Measurements from ENCODE around the gene CCDC47. TPM values are rescaled to one million over a fixed set of nuclear protein-coding genes. Genes with fewer than 3 reads are reported as not detected.

The CCDC47 gene
- total and polyA plus RNA-seq, 2 experiments from 2014 or later: 38.5 to 61.9 TPM

DNA sequence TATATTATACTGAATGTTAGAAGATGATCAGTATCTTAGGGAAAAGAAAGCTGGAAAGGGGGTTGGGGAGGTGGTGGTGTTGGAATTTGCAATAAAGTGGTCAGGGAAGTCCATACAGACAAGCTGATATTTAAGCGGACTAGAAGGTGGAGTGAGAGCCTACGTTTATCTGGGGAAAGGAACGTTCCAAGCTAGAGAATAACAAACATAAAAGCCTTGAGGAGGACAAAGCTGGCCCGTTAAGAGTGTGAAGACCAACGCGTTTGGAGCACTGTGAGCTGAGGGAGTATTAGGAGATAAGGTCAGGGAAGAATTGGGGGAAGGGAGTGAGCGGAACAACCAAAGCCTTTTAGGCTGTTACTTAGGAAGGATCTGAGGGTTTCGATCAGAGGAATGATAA, 2.0 kb upstream of the CCDC47 start:
- Histone ChIP-seq H3F3A (replicated peaks; ENCODE audit: low read depth) (no peaks in the 10 kb centered on the region; the same call in 1 of the 2 replicates), H3K9me2 (ENCODE audit: insufficient read depth) (no peaks in the 10 kb centered on the region), H3K36me3 (ENCODE audit: insufficient read depth) (peaks cover 12% of the 10 kb centered on the region; the same call in 1 of the 2 replicates), H3K79me2 (replicated peaks; ENCODE audit: insufficient read depth) (peaks cover 90% of the 10 kb centered on the region), H3K4me2 (peak overlapping the region; percentile 96), H4K20me1 (replicated peaks; ENCODE audit: insufficient read depth) (peaks cover 66% of the 10 kb centered on the region), H3K4me1 (ENCODE audit: insufficient read depth) (peaks cover 22% of the 10 kb centered on the region), H3K27me3 (ENCODE audit: insufficient read depth) (no peaks in the 10 kb centered on the region), H2AFZ (no peak overlapping the region), H3K4me3 (peak overlapping the region; percentile 99), H3K27ac (ENCODE audit: low read depth) (peak overlapping the region; percentile 98)
- Mint-ChIP-seq H3K27me3 (ENCODE audit: insufficient read depth, low read depth, poor library complexity) (peaks cover 14% of the 10 kb centered on the region), H3K27ac (0 out of 2 replicates have a peak overlapping the region, but pooled peaks have one; percentile 2), H3K9me3 (no peaks in the 10 kb centered on the region; the same call in 2 of the 3 replicates), H3K36me3 (ENCODE audit: low read depth) (peaks cover 48% of the 10 kb centered on the region), H3K4me1 (peaks cover 22% of the 10 kb centered on the region), H3K4me3 (peak overlapping the region; percentile 95)
- DNase-seq (ENCODE audit: low spot score) (peak; percentile 5), ATAC-seq (no peak)
- TF ChIP-seq, protein P1, sequence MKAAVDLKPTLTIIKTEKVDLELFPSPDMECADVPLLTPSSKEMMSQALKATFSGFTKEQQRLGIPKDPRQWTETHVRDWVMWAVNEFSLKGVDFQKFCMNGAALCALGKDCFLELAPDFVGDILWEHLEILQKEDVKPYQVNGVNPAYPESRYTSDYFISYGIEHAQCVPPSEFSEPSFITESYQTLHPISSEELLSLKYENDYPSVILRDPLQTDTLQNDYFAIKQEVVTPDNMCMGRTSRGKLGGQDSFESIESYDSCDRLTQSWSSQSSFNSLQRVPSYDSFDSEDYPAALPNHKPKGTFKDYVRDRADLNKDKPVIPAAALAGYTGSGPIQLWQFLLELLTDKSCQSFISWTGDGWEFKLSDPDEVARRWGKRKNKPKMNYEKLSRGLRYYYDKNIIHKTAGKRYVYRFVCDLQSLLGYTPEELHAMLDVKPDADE (IDR thresholded peaks at IDR 0.05): no peak
- TF ChIP-seq NANOG (IDR thresholded peaks at IDR 0.05; ENCODE audit: borderline replicate concordance): no peak
- TF ChIP-seq ZNF331 (CRISPR knock-in tag; IDR thresholded peaks at IDR 0.05; ENCODE audit: low read depth): no peak
- TF ChIP-seq, protein P2, sequence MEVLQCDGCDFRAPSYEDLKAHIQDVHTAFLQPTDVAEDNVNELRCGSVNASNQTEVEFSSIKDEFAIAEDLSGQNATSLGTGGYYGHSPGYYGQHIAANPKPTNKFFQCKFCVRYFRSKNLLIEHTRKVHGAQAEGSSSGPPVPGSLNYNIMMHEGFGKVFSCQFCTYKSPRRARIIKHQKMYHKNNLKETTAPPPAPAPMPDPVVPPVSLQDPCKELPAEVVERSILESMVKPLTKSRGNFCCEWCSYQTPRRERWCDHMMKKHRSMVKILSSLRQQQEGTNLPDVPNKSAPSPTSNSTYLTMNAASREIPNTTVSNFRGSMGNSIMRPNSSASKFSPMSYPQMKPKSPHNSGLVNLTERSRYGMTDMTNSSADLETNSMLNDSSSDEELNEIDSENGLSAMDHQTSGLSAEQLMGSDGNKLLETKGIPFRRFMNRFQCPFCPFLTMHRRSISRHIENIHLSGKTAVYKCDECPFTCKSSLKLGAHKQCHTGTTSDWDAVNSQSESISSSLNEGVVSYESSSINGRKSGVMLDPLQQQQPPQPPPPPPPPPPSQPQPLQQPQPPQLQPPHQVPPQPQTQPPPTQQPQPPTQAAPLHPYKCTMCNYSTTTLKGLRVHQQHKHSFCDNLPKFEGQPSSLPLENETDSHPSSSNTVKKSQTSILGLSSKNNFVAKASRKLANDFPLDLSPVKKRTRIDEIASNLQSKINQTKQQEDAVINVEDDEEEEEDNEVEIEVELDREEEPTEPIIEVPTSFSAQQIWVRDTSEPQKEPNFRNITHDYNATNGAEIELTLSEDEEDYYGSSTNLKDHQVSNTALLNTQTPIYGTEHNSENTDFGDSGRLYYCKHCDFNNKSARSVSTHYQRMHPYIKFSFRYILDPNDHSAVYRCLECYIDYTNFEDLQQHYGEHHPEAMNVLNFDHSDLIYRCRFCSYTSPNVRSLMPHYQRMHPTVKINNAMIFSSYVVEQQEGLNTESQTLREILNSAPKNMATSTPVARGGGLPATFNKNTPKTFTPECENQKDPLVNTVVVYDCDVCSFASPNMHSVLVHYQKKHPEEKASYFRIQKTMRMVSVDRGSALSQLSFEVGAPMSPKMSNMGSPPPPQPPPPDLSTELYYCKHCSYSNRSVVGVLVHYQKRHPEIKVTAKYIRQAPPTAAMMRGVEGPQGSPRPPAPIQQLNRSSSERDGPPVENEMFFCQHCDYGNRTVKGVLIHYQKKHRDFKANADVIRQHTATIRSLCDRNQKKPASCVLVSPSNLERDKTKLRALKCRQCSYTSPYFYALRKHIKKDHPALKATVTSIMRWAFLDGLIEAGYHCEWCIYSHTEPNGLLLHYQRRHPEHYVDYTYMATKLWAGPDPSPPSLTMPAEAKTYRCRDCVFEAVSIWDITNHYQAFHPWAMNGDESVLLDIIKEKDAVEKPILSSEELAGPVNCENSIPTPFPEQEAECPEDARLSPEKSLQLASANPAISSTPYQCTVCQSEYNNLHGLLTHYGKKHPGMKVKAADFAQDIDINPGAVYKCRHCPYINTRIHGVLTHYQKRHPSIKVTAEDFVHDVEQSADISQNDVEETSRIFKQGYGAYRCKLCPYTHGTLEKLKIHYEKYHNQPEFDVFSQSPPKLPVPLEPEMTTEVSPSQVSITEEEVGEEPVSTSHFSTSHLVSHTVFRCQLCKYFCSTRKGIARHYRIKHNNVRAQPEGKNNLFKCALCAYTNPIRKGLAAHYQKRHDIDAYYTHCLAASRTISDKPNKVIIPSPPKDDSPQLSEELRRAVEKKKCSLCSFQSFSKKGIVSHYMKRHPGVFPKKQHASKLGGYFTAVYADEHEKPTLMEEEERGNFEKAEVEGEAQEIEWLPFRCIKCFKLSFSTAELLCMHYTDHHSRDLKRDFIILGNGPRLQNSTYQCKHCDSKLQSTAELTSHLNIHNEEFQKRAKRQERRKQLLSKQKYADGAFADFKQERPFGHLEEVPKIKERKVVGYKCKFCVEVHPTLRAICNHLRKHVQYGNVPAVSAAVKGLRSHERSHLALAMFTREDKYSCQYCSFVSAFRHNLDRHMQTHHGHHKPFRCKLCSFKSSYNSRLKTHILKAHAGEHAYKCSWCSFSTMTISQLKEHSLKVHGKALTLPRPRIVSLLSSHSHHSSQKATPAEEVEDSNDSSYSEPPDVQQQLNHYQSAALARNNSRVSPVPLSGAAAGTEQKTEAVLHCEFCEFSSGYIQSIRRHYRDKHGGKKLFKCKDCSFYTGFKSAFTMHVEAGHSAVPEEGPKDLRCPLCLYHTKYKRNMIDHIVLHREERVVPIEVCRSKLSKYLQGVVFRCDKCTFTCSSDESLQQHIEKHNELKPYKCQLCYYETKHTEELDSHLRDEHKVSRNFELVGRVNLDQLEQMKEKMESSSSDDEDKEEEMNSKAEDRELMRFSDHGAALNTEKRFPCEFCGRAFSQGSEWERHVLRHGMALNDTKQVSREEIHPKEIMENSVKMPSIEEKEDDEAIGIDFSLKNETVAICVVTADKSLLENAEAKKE (CRISPR knock-in tag; IDR thresholded peaks at IDR 0.05): no peak
- TF ChIP-seq STAT1 (IDR thresholded peaks at IDR 0.05; ENCODE audit: unreplicated experiment): no peak
- TF ChIP-seq EZH2 (IDR thresholded peaks at IDR 0.05; ENCODE audit: low read depth, unreplicated experiment): no peak
- no peak for TF ChIP-seq CREB1 (CRISPR knock-in tag; IDR thresholded peaks at IDR 0.05; ENCODE audit: low read depth)
- no peak for TF ChIP-seq EZH2phosphoT487 (IDR thresholded peaks at IDR 0.05; ENCODE audit: unreplicated experiment)
- TF ChIP-seq, protein P3, sequence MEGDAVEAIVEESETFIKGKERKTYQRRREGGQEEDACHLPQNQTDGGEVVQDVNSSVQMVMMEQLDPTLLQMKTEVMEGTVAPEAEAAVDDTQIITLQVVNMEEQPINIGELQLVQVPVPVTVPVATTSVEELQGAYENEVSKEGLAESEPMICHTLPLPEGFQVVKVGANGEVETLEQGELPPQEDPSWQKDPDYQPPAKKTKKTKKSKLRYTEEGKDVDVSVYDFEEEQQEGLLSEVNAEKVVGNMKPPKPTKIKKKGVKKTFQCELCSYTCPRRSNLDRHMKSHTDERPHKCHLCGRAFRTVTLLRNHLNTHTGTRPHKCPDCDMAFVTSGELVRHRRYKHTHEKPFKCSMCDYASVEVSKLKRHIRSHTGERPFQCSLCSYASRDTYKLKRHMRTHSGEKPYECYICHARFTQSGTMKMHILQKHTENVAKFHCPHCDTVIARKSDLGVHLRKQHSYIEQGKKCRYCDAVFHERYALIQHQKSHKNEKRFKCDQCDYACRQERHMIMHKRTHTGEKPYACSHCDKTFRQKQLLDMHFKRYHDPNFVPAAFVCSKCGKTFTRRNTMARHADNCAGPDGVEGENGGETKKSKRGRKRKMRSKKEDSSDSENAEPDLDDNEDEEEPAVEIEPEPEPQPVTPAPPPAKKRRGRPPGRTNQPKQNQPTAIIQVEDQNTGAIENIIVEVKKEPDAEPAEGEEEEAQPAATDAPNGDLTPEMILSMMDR (conservative IDR thresholded peaks at IDR 0.05; ENCODE audit: low read depth in 2 of 2): no peak
- TF ChIP-seq POLR2AphosphoS5 (IDR thresholded peaks at IDR 0.05; ENCODE audit: low read depth): no peak
- no peak for TF ChIP-seq REST (IDR thresholded peaks at IDR 0.05; ENCODE audit: unreplicated experiment)
- TF ChIP-seq ZNF114 (CRISPR knock-in tag; IDR thresholded peaks at IDR 0.05): no peak
- no peak for TF ChIP-seq JUNB (IDR thresholded peaks at IDR 0.05; ENCODE audit: unreplicated experiment)

Data from GM23338 (cell line).